ENCODE data around the gene NTN4.
"Not testable (repeated sequence)": the region's sequence is repeated elsewhere in the genome, so short reads cannot be mapped to it uniquely, and the experiment has no call there.

The NTN4 gene

DNA sequence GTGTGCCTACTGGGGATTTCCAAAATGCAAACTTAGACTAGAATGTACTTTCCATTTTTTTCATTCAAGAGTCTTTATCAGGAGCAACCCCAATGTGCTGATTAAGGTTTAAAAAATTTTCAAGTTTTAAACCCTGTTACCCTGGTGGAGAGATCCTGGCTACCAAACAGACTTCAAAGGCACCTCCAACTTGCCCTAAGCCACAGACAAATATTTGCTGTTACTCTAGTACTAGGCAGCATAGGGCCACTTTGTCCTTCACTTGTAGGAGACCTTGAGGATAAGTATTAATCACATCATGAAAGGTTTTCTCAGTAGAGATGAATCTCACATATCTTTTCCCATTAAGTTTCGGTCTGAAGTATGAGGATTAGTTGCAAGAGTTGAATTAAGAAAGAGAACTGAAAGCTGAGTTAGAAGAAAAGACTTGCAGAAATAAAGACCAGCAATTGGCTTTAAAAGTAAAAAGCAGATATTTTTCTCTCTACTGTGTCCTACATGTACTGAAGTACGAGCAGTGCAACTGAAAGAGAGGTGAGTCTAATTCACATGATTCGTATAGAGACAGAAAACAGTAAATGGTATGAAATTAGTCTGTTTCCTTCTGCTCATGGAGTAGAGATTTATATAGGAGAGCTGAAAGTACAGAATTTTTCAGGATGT lies 28.3 kb downstream of the NTN4 start:
- DNase-seq (ENCODE audit: low read depth in 1 of 2, low spot score in 1 of 2) = peak in 1 of 2 experiments; percentile 56
- in situ Hi-C loops (cut with HindIII; ENCODE audit: low pct_unique_long_range_greater_than_20kb, low sequenced_read_pairs) = no loop called here
- TF ChIP-seq JUND (IDR thresholded peaks at IDR 0.05; ENCODE audit: low read depth) = no peak

GRCh38 chr12:95760371-95760770 lies 30.2 kb downstream of the NTN4 start:
- DNase-seq (ENCODE audit: low read depth in 1 of 2, low spot score in 1 of 2) = no peak
- TF ChIP-seq JUND (IDR thresholded peaks at IDR 0.05; ENCODE audit: low read depth) = no peak
- in situ Hi-C loops (cut with HindIII; ENCODE audit: low pct_unique_long_range_greater_than_20kb, low sequenced_read_pairs) = no loop called here

DNA sequence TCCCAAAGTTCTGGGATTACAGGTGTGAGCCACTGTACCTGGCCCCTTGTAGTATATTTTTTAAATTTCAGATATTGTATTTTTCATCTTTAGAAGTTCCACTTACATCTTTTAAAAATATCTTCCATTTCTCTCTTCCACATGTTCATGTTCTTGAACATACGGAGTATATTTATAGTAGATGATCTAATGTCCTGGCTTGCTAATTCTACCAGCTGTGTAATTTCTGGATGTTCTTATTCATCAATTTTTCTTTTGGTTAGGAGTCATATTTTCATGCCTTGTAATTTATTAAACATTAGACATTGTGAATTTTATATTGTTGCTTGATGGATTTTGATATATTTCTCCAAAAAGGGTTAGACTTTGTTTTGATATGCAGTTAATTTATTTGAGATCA lies 30.8 kb downstream of the NTN4 start:
- in situ Hi-C loops (cut with HindIII; ENCODE audit: low pct_unique_long_range_greater_than_20kb, low sequenced_read_pairs) = no loop called here
- TF ChIP-seq JUND (IDR thresholded peaks at IDR 0.05; ENCODE audit: low read depth) = no peak
- no peak for DNase-seq (ENCODE audit: low read depth in 1 of 2, low spot score in 1 of 2)

DNA sequence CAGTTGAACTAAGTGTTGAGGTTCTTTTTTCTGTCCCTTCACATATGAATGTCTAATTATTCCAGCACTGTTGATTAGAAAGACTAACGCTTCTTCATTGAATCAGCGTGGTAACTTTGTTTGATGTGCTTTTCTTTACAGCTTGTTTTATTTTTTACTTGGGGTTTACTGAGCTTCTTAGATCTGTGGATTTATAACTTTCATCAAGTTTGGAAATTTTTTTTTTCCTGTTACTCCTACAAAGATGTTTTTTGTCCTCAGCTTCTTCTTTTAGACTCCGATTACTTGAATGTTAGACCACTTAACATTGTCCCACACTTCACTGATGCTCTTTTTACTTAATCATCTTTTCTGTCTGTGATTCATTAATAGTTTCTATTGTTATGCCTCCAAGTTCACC lies 31.5 kb downstream of the NTN4 start:
- no peak for TF ChIP-seq JUND (IDR thresholded peaks at IDR 0.05; ENCODE audit: low read depth)
- in situ Hi-C loops (cut with HindIII; ENCODE audit: low pct_unique_long_range_greater_than_20kb, low sequenced_read_pairs) = no loop called here

DNA sequence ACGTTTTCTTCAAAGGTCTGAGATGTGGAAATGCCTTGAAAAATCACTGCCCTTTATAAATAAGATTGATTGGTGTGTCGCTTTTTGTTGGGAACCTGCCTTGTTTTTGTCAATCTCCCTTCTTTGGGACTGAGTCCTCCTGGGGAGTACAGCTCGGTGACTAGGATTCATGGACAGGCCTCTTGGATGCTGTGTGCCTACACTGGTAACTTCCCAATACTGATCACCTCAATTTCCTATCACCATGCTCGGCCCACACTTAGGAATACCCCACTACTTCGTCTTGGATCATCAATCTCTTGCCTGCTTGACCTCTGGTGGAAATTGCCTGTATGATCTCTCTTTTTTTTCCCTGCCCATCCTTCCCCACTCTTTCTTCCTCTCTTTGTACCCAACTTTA lies 34.2 kb downstream of the NTN4 start:
- TF ChIP-seq JUND (IDR thresholded peaks at IDR 0.05; ENCODE audit: low read depth) = no peak
- in situ Hi-C loops (cut with HindIII; ENCODE audit: low pct_unique_long_range_greater_than_20kb, low sequenced_read_pairs) = no loop called here
- DNase-seq (ENCODE audit: low read depth in 1 of 2, low spot score in 1 of 2) = no peak

More for the DNA sequence above, 31.5 kb downstream of the NTN4 start:
- no peak for DNase-seq (ENCODE audit: low read depth in 1 of 2, low spot score in 1 of 2)

DNA sequence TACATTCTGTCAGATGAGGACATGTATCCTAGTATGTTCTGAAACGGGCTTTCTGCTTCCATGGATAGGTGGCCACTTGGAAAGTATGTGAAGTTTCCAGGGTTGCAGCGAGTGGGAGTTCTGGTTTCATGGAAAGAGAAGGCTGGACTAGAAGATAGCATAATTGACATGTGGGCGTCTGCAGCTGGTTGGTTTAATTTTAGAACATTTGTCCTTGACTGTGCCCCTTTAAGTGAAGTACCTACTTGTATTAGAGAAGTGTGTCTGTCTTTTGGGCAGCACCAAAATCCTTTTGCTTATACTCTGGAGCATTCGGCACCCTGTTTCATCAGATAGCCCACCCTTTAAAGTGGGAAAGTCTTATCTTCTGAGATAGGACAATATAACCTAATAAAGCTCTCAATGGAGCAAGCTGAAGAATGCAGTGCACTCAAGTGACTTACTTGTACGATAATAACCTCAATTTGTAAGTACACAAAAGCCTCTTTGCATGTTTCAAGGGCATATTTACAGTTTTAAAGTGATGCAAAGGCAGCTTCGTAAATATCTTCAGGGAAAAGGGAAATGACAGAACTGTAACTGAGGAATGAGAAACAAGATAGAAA lies 35.2 kb downstream of the NTN4 start:
- no peak for DNase-seq (ENCODE audit: low read depth in 1 of 2, low spot score in 1 of 2)
- in situ Hi-C loops (cut with HindIII; ENCODE audit: low pct_unique_long_range_greater_than_20kb, low sequenced_read_pairs) = no loop called here
- no peak for TF ChIP-seq JUND (IDR thresholded peaks at IDR 0.05; ENCODE audit: low read depth)

GRCh38 chr12:95746062-95746461 lies 44.5 kb downstream of the NTN4 start:
- DNase-seq (ENCODE audit: low read depth in 1 of 2, low spot score in 1 of 2); in situ Hi-C loops (cut with HindIII; ENCODE audit: low pct_unique_long_range_greater_than_20kb, low sequenced_read_pairs): not testable (repeated sequence)

GRCh38 chr12:95742586-95742985 lies 48.0 kb downstream of the NTN4 start:
- peak in 1 of 2 experiments; percentile 72 for DNase-seq (ENCODE audit: low read depth in 1 of 2, low spot score in 1 of 2)
- TF ChIP-seq JUND (IDR thresholded peaks at IDR 0.05; ENCODE audit: low read depth) = no peak
- in situ Hi-C loops (cut with HindIII; ENCODE audit: low pct_unique_long_range_greater_than_20kb, low sequenced_read_pairs) = no loop called here

DNA sequence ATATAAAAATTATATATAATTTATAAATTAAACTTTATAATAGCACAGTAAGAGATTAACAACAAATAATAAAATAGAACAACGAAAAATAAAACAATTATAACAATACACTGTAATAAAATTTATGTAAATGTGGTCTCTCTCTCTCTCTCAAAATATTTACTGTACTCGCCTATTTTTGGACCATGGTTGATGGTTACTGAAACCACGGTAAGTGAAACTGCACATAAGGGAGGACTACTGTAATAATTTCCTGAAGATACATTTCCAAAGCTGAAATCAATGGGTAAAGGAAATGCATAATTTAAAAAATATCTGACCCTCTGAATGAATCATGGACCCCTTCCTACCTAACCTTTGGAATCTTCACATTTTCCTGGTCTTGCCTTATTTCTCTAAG lies 48.9 kb downstream of the NTN4 start:
- in situ Hi-C loops (cut with HindIII; ENCODE audit: low pct_unique_long_range_greater_than_20kb, low sequenced_read_pairs) = no loop called here
- no peak for DNase-seq (ENCODE audit: low read depth in 1 of 2, low spot score in 1 of 2)
- TF ChIP-seq JUND (IDR thresholded peaks at IDR 0.05; ENCODE audit: low read depth) = no peak

DNA sequence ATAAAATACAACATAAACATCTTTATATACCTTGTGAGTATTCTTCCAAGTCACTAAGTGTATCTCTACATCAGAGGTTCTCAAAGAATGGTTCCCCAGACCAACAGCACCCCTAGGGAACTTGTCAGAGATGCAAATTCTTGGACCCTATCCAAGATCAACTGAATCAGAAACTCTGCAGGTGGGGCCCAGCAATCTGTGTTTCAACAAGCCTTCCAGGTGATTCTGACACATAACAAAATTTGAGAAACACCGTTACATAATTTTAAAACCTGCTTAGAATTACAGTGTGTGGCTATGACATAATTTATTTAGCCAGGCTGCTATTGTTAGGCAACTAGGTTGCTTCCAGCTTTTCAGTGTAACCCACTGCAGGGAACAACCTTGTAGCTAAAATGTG lies 49.8 kb downstream of the NTN4 start:
- in situ Hi-C loops (cut with HindIII; ENCODE audit: low pct_unique_long_range_greater_than_20kb, low sequenced_read_pairs) = no loop called here
- no peak for TF ChIP-seq JUND (IDR thresholded peaks at IDR 0.05; ENCODE audit: low read depth)
- peak in 1 of 2 experiments; percentile 42 for DNase-seq (ENCODE audit: low read depth in 1 of 2, low spot score in 1 of 2)

GRCh38 chr12:95739561-95740313 lies 50.8 kb downstream of the NTN4 start:
- no peak for DNase-seq (ENCODE audit: low read depth in 1 of 2, low spot score in 1 of 2)
- in situ Hi-C loops (cut with HindIII; ENCODE audit: low pct_unique_long_range_greater_than_20kb, low sequenced_read_pairs) = no loop called here
- no peak for TF ChIP-seq JUND (IDR thresholded peaks at IDR 0.05; ENCODE audit: low read depth)

GRCh38 chr12:95738024-95738611 lies 52.4 kb downstream of the NTN4 start:
- TF ChIP-seq JUND (IDR thresholded peaks at IDR 0.05; ENCODE audit: low read depth) = no peak
- in situ Hi-C loops (cut with HindIII; ENCODE audit: low pct_unique_long_range_greater_than_20kb, low sequenced_read_pairs) = no loop called here
- no peak for DNase-seq (ENCODE audit: low read depth in 1 of 2, low spot score in 1 of 2)

DNA sequence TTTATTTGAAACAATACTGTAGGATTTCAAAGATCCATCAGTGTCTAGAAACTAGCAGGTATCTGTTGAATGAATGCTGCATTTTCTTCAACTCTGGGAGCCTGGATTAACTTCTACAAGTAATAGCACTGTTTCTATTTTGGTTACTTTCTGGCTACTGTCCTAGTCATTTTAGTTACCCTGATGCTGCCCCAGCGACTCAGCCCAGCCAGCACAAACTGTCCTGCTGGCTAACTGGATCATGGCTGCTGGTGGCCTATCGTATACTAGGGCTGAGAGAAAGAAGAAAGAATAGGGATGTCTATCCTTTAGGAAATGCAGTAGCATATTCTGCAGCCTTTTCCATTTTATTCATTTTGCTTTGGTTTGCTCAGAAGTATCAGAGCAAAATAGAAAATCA lies 53.9 kb downstream of the NTN4 start:
- DNase-seq (ENCODE audit: low read depth in 1 of 2, low spot score in 1 of 2) = no peak
- in situ Hi-C loops (cut with HindIII; ENCODE audit: low pct_unique_long_range_greater_than_20kb, low sequenced_read_pairs) = no loop called here
- TF ChIP-seq JUND (IDR thresholded peaks at IDR 0.05; ENCODE audit: low read depth) = no peak

- in situ Hi-C loops (cut with HindIII; ENCODE audit: low pct_unique_long_range_greater_than_20kb, low sequenced_read_pairs) = not testable (repeated sequence)
These were observed 54.8 kb downstream of the NTN4 start for GRCh38 chr12:95735728-95736127.

More at GRCh38 chr12:95735728-95736127, 54.8 kb downstream of the NTN4 start:
- not testable (repeated sequence) for DNase-seq (ENCODE audit: low read depth in 1 of 2, low spot score in 1 of 2)

Measured in T47D (cell line).